ENCODE measurements around the gene CAPZB.

CAPZB gene

GRCh38 chr1:19468397-19468956, 16.9 kb downstream of the CAPZB start:
- Histone ChIP-seq H3K4me2 (ENCODE audit: insufficient read depth, low read length) (no peak overlapping the region), H3K79me2 (ENCODE audit: insufficient read depth, low read length) (peaks cover 93% of the 10 kb centered on the region), H3K9me3 (ENCODE audit: insufficient read depth, low read length, severe bottlenecking) (no peaks in the 10 kb centered on the region), H3K36me3 (ENCODE audit: insufficient read depth, low read length) (peaks cover 18% of the 10 kb centered on the region), H3K9ac (ENCODE audit: low read depth, low read length) (no peak overlapping the region), H3K27ac (ENCODE audit: low read length) (no peak overlapping the region), H3K4me1 (ENCODE audit: insufficient read depth, low read length) (peaks cover 25% of the 10 kb centered on the region), H2AFZ (ENCODE audit: low read depth, low read length) (no peak overlapping the region), H4K20me1 (ENCODE audit: insufficient read depth, low read length) (peaks cover 87% of the 10 kb centered on the region), H3K27me3 (ENCODE audit: insufficient read depth, low read length, poor library complexity) (no peaks in the 10 kb centered on the region), H3K4me3 (ENCODE audit: low read depth in 1 of 2, low read length in 2 of 2) (no peak overlapping the region)
- ATAC-seq (ENCODE audit: insufficient read depth, low read depth): 0 out of 3 replicates have a peak, but pooled peaks have one; percentile 40
- TF ChIP-seq EZH2 (IDR thresholded peaks at IDR 0.05; ENCODE audit: borderline replicate concordance, low read depth, low read length, severe bottlenecking) (no peak), CTCF (IDR thresholded peaks at IDR 0.05; ENCODE audit: borderline replicate concordance, extremely low read depth, low read length, poor library complexity, severe bottlenecking) (no peak)
- no peak for DNase-seq

GRCh38 chr1:19467199-19468187, 17.8 kb downstream of the CAPZB start:
- Histone ChIP-seq H3K4me1 (ENCODE audit: insufficient read depth, low read length) (peaks cover 35% of the 10 kb centered on the region), H2AFZ (ENCODE audit: low read depth, low read length) (no peak overlapping the region), H3K79me2 (ENCODE audit: insufficient read depth, low read length) (peaks cover 92% of the 10 kb centered on the region), H3K27me3 (ENCODE audit: insufficient read depth, low read length, poor library complexity) (no peaks in the 10 kb centered on the region), H4K20me1 (ENCODE audit: insufficient read depth, low read length) (peaks cover 87% of the 10 kb centered on the region), H3K4me2 (ENCODE audit: insufficient read depth, low read length) (no peak overlapping the region), H3K4me3 (ENCODE audit: low read depth in 1 of 2, low read length in 2 of 2) (no peak overlapping the region), H3K27ac (ENCODE audit: low read length) (no peak overlapping the region), H3K9me3 (ENCODE audit: insufficient read depth, low read length, severe bottlenecking) (no peaks in the 10 kb centered on the region), H3K36me3 (ENCODE audit: insufficient read depth, low read length) (peaks cover 13% of the 10 kb centered on the region), H3K9ac (ENCODE audit: low read depth, low read length) (no peak overlapping the region)
- DNase-seq (no peak), ATAC-seq (ENCODE audit: insufficient read depth, low read depth) (no peak)
- TF ChIP-seq CTCF (IDR thresholded peaks at IDR 0.05; ENCODE audit: borderline replicate concordance, extremely low read depth, low read length, poor library complexity, severe bottlenecking) (no peak), EZH2 (IDR thresholded peaks at IDR 0.05; ENCODE audit: borderline replicate concordance, low read depth, low read length, severe bottlenecking) (no peak)

GRCh38 chr1:19466112-19466561, 19.2 kb downstream of the CAPZB start:
- Histone ChIP-seq H3K4me1 (ENCODE audit: insufficient read depth, low read length) (peaks cover 41% of the 10 kb centered on the region), H2AFZ (ENCODE audit: low read depth, low read length) (no peak overlapping the region), H3K4me2 (ENCODE audit: insufficient read depth, low read length) (no peak overlapping the region), H3K79me2 (ENCODE audit: insufficient read depth, low read length) (peaks cover 90% of the 10 kb centered on the region), H3K27me3 (ENCODE audit: insufficient read depth, low read length, poor library complexity) (no peaks in the 10 kb centered on the region), H4K20me1 (ENCODE audit: insufficient read depth, low read length) (peaks cover 88% of the 10 kb centered on the region), H3K36me3 (ENCODE audit: insufficient read depth, low read length) (peaks cover 6% of the 10 kb centered on the region), H3K9me3 (ENCODE audit: insufficient read depth, low read length, severe bottlenecking) (no peaks in the 10 kb centered on the region), H3K9ac (ENCODE audit: low read depth, low read length) (no peak overlapping the region), H3K27ac (ENCODE audit: low read length) (no peak overlapping the region), H3K4me3 (ENCODE audit: low read depth in 1 of 2, low read length in 2 of 2) (no peak overlapping the region)
- ATAC-seq (ENCODE audit: insufficient read depth, low read depth) (no peak), DNase-seq (no peak)
- TF ChIP-seq CTCF (IDR thresholded peaks at IDR 0.05; ENCODE audit: borderline replicate concordance, extremely low read depth, low read length, poor library complexity, severe bottlenecking) (no peak), EZH2 (IDR thresholded peaks at IDR 0.05; ENCODE audit: borderline replicate concordance, low read depth, low read length, severe bottlenecking) (no peak)

Measured in DND-41 (cell line).